UCSD-AML1 (cell line): ENCODE results near the gene OCSTAMP.

Experiments used
- DNase-seq: peaks from one replicate; lab custom pipeline; 2025; ENCODE audit not compliant: unreplicated experiment; lab: John Stamatoyannopoulos, UW

The OCSTAMP gene

GRCh38 chr20:46554828-46555227 is 4.4 kb upstream of the OCSTAMP start:
- no peak for DNase-seq

GRCh38 chr20:46553926-46554325 is 3.5 kb upstream of the OCSTAMP start:
- no peak for DNase-seq

GRCh38 chr20:46552460-46553420 is 2.3 kb upstream of the OCSTAMP start:
- DNase-seq: peak; percentile 39

GRCh38 chr20:46551522-46552381 is 1.3 kb upstream of the OCSTAMP start:
- DNase-seq: no peak

GRCh38 chr20:46549188-46549972 is 1.1 kb downstream of the OCSTAMP start:
- no peak for DNase-seq

GRCh38 chr20:46548688-46549087 is 1.8 kb downstream of the OCSTAMP start:
- DNase-seq: no peak

GRCh38 chr20:46547995-46548394 is 2.5 kb downstream of the OCSTAMP start:
- no peak for DNase-seq

GRCh38 chr20:46546936-46547335 is 3.5 kb downstream of the OCSTAMP start:
- DNase-seq: no peak

- DNase-seq: no peak
These were observed 4.2 kb downstream of the OCSTAMP start for GRCh38 chr20:46546298-46546697.

- DNase-seq: no peak
These were observed 4.7 kb downstream of the OCSTAMP start for GRCh38 chr20:46545827-46546138.

GRCh38 chr20:46545077-46545826 is 5.2 kb downstream of the OCSTAMP start:
- DNase-seq: peak; percentile 40

GRCh38 chr20:46544576-46544975 is 5.9 kb downstream of the OCSTAMP start:
- no peak for DNase-seq

- DNase-seq: no peak
These were observed 6.5 kb downstream of the OCSTAMP start for GRCh38 chr20:46543959-46544358.

GRCh38 chr20:46543033-46543432 is 7.4 kb downstream of the OCSTAMP start:
- no peak for DNase-seq

- no peak for DNase-seq
These were observed 9.1 kb downstream of the OCSTAMP start for GRCh38 chr20:46541229-46541935.

GRCh38 chr20:46539113-46539512 is 11.3 kb downstream of the OCSTAMP start:
- no peak for DNase-seq

GRCh38 chr20:46530640-46531039 is 19.8 kb downstream of the OCSTAMP start:
- no peak for DNase-seq

- DNase-seq: no peak
These were observed 26.6 kb downstream of the OCSTAMP start for GRCh38 chr20:46523696-46524328.

- no peak for DNase-seq
These were observed 27.3 kb downstream of the OCSTAMP start for GRCh38 chr20:46523108-46523507.
